22Rv1 (cell line): ENCODE measurements around the gene GNRH2.
"Not testable (repeated sequence)": the region's sequence is repeated elsewhere in the genome, so short reads cannot be mapped to it uniquely, and the experiment has no call there.

Experiments
- H3K27ac ChIP-seq: fragments of 450-650 bp; 2 replicates; pipeline ENCODE4 v1.5.1; 2017
- CTCF ChIP-seq: fragments of 450-650 bp; IDR thresholded peaks from 2 replicates; pipeline ENCODE4 v1.5.1; 2017; ENCODE audit warnings: mild to moderate bottlenecking
- ZFX ChIP-seq: fragments of 450-650 bp; IDR thresholded peaks from 2 replicates; pipeline ENCODE4 v1.6.1; 2017; ENCODE audit warnings: antibody characterized with exemption, borderline replicate concordance

Gene GNRH2

DNA sequence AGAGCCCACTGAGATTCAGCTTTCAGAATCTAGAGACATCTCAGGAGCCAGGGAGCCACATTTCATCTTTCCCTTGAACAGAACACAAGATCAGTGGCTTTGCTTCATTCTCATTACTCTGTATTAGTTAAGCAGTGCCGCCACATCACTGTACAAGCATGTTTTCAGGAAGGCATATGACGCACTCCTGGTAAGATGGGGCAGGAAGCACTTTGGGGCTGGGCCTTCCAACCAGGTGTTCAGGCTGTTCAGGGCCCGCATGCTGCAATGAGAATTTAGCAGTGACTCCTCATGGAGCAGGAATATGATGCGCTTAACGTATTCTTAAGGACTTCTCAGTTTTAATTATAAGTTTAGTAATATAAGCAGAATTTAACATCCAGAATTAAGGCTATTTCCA, 29.7 kb upstream of the GNRH2 start:
- no peak overlapping the region for H3K27ac ChIP-seq
- TF ChIP-seq ZFX: no peak

GRCh38 chr20:3014179-3014578, 29.2 kb upstream of the GNRH2 start:
- H3K27ac ChIP-seq: no peak overlapping the region
- TF ChIP-seq ZFX (no peak), CTCF (no peak)

GRCh38 chr20:3014662-3015061, 28.8 kb upstream of the GNRH2 start:
- H3K27ac ChIP-seq: no peak overlapping the region
- TF ChIP-seq ZFX (no peak), CTCF (no peak)

- H3K27ac ChIP-seq: not testable (repeated sequence)
These were observed 28.1 kb upstream of the GNRH2 start for GRCh38 chr20:3015302-3015701.

DNA sequence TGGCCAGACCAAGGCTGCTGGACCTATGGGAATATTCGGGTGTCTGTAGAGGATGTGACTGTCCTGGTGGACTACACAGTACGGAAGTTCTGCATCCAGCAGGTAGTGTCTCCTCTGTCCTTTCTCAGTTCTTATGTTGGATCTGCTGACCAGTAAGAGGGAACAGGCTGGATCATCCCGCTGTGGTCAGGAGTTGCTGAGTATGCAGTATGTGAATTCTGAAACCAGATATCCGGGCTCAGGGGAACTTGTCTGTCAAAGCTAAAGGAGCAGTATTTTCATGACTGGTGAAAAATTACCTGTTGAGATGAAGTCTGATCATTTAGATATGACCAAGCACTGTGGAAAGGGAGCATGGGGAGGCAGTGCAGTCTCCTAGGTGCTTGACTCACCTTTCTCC, 22.1 kb upstream of the GNRH2 start:
- no peak overlapping the region for H3K27ac ChIP-seq
- TF ChIP-seq ZFX (no peak), CTCF (no peak)

DNA sequence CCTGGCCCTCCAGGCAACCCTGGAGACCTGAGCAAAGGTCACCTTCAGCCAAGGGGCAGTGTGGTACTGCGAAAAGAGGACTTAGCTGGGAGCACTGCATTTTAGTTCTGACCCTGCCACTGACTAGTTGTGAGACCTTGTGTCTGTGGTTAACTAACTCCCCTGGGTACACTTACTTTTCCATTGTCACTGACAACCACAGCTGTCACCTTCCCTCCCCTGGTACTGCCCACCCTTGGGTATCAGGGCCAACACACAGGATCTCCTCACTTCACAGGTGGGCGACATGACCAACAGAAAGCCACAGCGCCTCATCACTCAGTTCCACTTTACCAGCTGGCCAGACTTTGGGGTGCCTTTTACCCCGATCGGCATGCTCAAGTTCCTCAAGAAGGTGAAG, 21.6 kb upstream of the GNRH2 start:
- H3K27ac ChIP-seq: no peak overlapping the region

GRCh38 chr20:3022559-3023490, 20.6 kb upstream of the GNRH2 start:
- not testable (repeated sequence) for H3K27ac ChIP-seq

More for the DNA sequence above, 21.6 kb upstream of the GNRH2 start:
- TF ChIP-seq CTCF (no peak), ZFX (no peak)

- TF ChIP-seq CTCF (no peak), ZFX (no peak)
- no peak overlapping the region for H3K27ac ChIP-seq
These were observed 15.4 kb upstream of the GNRH2 start for GRCh38 chr20:3027987-3028386.
